Esophagus squamous epithelium (tissue), 5 donors: ENCODE data around the gene RPL7A. TPM values are rescaled to one million over a fixed set of nuclear protein-coding genes. Genes with fewer than 3 reads are reported as not detected.
"Not testable (repeated sequence)": the region's sequence is repeated elsewhere in the genome, so short reads cannot be mapped to it uniquely, and the experiment has no call there.

Source experiments
- DNase-seq: peaks from one replicate; lab custom pipeline; 2025; lab: John Stamatoyannopoulos, UW
- H3K27ac ChIP-seq, 4 donors: fragments of 200-600 bp; sonication (generic); one replicate each; pipeline ENCODE4 v1.5.1; 2016 to 2019; ENCODE audit warnings: mild to moderate bottlenecking in 1 of 4
- H3K27me3 ChIP-seq, 4 donors: fragments of 200-600 bp; sonication (generic); 1 replicate in 3 of 4; 2 replicates in 1 of 4; pipeline versions ENCODE4 v1.5.1 to v1.6.0; 2017 to 2021; ENCODE audit warnings: antibody characterized with exemption in 1 of 4
- H3K36me3 ChIP-seq, 3 donors: fragments of 200-600 bp; sonication (generic); one replicate each; pipeline ENCODE4 v1.5.1; 2016 to 2019
- H3K4me1 ChIP-seq, 3 donors: fragments of 200-600 bp; sonication (generic); one replicate each; pipeline ENCODE4 v1.5.1; 2017 to 2019
- H3K4me3 ChIP-seq, 4 donors: fragments of 200-600 bp; sonication (generic); 1 replicate in 3 of 4; 2 replicates in 1 of 4; pipeline ENCODE4 v1.5.1; 2016 to 2019; ENCODE audit warnings: mild to moderate bottlenecking in 2 of 4, moderate library complexity in 1 of 4
- H3K9me3 ChIP-seq, 3 donors: fragments of 200-600 bp; sonication (generic); one replicate each; pipeline ENCODE4 v1.5.1; 2016 to 2019
- POLR2A ChIP-seq, 4 donors: fragments of 450-650 bp; IDR thresholded peaks; one replicate each; pipeline ENCODE4 v1.6.1; 2017; ENCODE audit warnings: antibody characterized with exemption in 4 of 4, mild to moderate bottlenecking in 4 of 4, moderate library complexity in 3 of 4
- WGBS, 2 donors: methylation state at CpG; one replicate each; pipeline ENCODE4 v1.1.5; 2018; 5-methylcytosine and 5-hydroxymethylcytosine counted together
- intact Hi-C: fragments of 100-400 bp; cut with DNase I; formaldehyde crosslinking; loops from one replicate; pipeline ENCODE4 v1.15.0; 2022
- total RNA-seq, 4 donors: library from RNA; depleted of rRNA; stranded (reverse); fragments of >200 nt; gene quantifications; one replicate each; pipeline ENCODE4 v1.1.0, GENCODE V29; 2016
- TF ChIP-seq, protein P1 (sequence below), 6 experiments: fragments of 450-650 bp in 4 of 6; fragments of 200-600 bp in 2 of 6; sonication (generic) in 2 of 6; IDR thresholded peaks; one replicate each; pipeline ENCODE4 v1.5.1; 2016 to 2019; ENCODE audit warnings: antibody characterized with exemption in 6 of 6, mild to moderate bottlenecking in 4 of 6, moderate library complexity in 4 of 6
- donor health status: DM: yes; HTN: yes; CAD: no.

Gene RPL7A
- total RNA-seq, 4 donors from 2014 or later = 1,828 to 2,553 (median 2,363) TPM

- WGBS, 2 donors = 84 to 97% methylated on average over 4 to 10 of the region's 12 CpGs
Measured at GRCh38 chr9:133389025-133389557, 41.1 kb downstream of the RPL7A start.

GRCh38 chr9:133389562-133389961 is 41.5 kb downstream of the RPL7A start:
- no peaks in the 10 kb centered on the region for H3K9me3 ChIP-seq
- H3K27ac ChIP-seq = no peak overlapping the region
- TF ChIP-seq POLR2A (IDR thresholded peaks at IDR 0.05) = no peak
- TF ChIP-seq, protein P1, sequence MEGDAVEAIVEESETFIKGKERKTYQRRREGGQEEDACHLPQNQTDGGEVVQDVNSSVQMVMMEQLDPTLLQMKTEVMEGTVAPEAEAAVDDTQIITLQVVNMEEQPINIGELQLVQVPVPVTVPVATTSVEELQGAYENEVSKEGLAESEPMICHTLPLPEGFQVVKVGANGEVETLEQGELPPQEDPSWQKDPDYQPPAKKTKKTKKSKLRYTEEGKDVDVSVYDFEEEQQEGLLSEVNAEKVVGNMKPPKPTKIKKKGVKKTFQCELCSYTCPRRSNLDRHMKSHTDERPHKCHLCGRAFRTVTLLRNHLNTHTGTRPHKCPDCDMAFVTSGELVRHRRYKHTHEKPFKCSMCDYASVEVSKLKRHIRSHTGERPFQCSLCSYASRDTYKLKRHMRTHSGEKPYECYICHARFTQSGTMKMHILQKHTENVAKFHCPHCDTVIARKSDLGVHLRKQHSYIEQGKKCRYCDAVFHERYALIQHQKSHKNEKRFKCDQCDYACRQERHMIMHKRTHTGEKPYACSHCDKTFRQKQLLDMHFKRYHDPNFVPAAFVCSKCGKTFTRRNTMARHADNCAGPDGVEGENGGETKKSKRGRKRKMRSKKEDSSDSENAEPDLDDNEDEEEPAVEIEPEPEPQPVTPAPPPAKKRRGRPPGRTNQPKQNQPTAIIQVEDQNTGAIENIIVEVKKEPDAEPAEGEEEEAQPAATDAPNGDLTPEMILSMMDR (IDR thresholded peaks at IDR 0.05) = no peak
- 83 to 94% methylated on average over 7 to 9 of the region's 13 CpGs for WGBS, 2 donors
- peaks cover 6 to 17% (median 9%) of the 10 kb centered on the region in 3 donors for H3K4me1 ChIP-seq
- no peak overlapping the region for H3K4me3 ChIP-seq
- H3K27me3 ChIP-seq = peaks cover 0 to 46% (median 0%) of the 10 kb centered on the region in 4 donors
- no peak for DNase-seq
- H3K36me3 ChIP-seq = no peaks in the 10 kb centered on the region
- intact Hi-C loops = no loop called here

More at GRCh38 chr9:133389025-133389557, 41.1 kb downstream of the RPL7A start:
- Histone ChIP-seq H3K4me1 (peaks cover 6 to 17% (median 9%) of the 10 kb centered on the region in 3 donors), H3K4me3 (no peak overlapping the region), H3K27ac (no peak overlapping the region), H3K27me3 (peaks cover 0 to 42% (median 0%) of the 10 kb centered on the region in 4 donors), H3K9me3 (no peaks in the 10 kb centered on the region), H3K36me3 (no peaks in the 10 kb centered on the region)
- intact Hi-C loops = no loop called here
- DNase-seq = no peak
- TF ChIP-seq, protein P1 (IDR thresholded peaks at IDR 0.05) = no peak
- TF ChIP-seq POLR2A (IDR thresholded peaks at IDR 0.05) = no peak

DNA sequence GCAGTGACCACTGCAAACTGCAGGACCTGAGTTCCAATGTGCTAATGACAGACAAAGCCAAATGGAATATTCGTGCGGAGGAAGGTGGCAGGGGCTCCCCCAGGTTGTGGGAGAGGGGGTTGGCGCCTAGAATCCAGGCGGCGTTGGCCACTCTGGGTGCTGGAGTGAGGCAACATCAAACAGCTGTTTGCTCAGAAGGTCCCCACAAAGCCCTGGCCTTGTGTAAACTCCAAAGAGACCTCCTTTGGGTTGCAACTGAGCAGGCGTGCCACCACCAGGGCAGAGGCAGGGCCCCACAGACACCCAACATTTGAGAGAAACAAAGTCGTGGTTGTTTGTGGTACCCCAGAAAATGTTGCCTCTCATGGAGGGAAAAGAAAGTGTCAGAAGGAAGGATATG is 42.7 kb downstream of the RPL7A start:
- H3K27ac ChIP-seq = no peak overlapping the region
- intact Hi-C loops = no loop called here
- H3K36me3 ChIP-seq = no peaks in the 10 kb centered on the region
- no peak overlapping the region for H3K4me3 ChIP-seq
- peaks cover 6 to 17% (median 9%) of the 10 kb centered on the region in 3 donors for H3K4me1 ChIP-seq
- no peak for TF ChIP-seq POLR2A (IDR thresholded peaks at IDR 0.05)
- TF ChIP-seq, protein P1 (IDR thresholded peaks at IDR 0.05) = no peak
- 83 to 92% methylated on average over 4 to 6 of the region's 7 CpGs for WGBS, 2 donors
- DNase-seq = no peak
- peaks cover 0 to 56% (median 0%) of the 10 kb centered on the region in 4 donors for H3K27me3 ChIP-seq
- no peaks in the 10 kb centered on the region for H3K9me3 ChIP-seq

DNA sequence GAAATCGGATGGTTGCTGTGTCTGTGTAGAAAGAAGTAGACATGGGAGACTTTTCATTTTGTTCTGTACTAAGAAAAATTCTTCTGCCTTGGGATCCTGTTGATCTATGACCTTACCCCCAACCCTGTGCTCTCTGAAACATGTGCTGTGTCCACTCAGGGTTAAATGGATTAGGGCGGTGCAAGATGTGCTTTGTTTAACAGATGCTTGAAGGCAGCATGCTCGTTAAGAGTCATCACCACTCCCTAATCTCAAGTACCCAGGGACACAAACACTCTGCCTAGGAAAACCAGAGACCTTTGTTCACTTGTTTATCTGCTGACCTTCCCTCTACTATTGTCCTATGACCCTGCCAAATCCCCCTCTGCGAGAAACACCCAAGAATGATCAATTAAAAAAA is 43.4 kb downstream of the RPL7A start:
- WGBS, 2 donors = no CpG with 5 or more reads among the region's 4 CpGs
- peaks cover 6 to 17% (median 9%) of the 10 kb centered on the region in 3 donors for H3K4me1 ChIP-seq
- intact Hi-C loops, H3K4me3 ChIP-seq, H3K36me3 ChIP-seq, H3K9me3 ChIP-seq, H3K27ac ChIP-seq, DNase-seq: not testable (repeated sequence)
- H3K27me3 ChIP-seq = peaks cover 0 to 59% (median 0%) of the 10 kb centered on the region in 4 donors

GRCh38 chr9:133392308-133392707 is 44.3 kb downstream of the RPL7A start:
- DNase-seq, H3K27ac ChIP-seq, H3K4me3 ChIP-seq, H3K36me3 ChIP-seq, intact Hi-C loops, H3K9me3 ChIP-seq: not testable (repeated sequence)
- WGBS, 2 donors = 100% methylated on average over 3 of the region's 3 CpGs; no CpG with 5 or more reads in 1 of the 2 donors
- Histone ChIP-seq H3K4me1 (peaks cover 2 to 11% (median 6%) of the 10 kb centered on the region in 3 donors), H3K27me3 (peaks cover 0 to 68% (median 0%) of the 10 kb centered on the region in 4 donors)

GRCh38 chr9:133393399-133393798 is 45.4 kb downstream of the RPL7A start:
- no peak overlapping the region for H3K27ac ChIP-seq
- H3K4me1 ChIP-seq = no peaks in the 10 kb centered on the region
- TF ChIP-seq, protein P1 (IDR thresholded peaks at IDR 0.05) = no peak
- TF ChIP-seq POLR2A (IDR thresholded peaks at IDR 0.05) = no peak
- no peak overlapping the region for H3K4me3 ChIP-seq
- no peak for DNase-seq
- intact Hi-C loops = no loop called here
- WGBS, 2 donors = 92 to 94% methylated on average over 3 of the region's 3 CpGs
- H3K27me3 ChIP-seq = peaks cover 0 to 79% (median 0%) of the 10 kb centered on the region in 4 donors
- no peaks in the 10 kb centered on the region for H3K36me3 ChIP-seq
- no peaks in the 10 kb centered on the region for H3K9me3 ChIP-seq
